Neural cell (in vitro differentiated cells): ENCODE measurements around the gene VSNL1. TPM values are rescaled to one million over a fixed set of nuclear protein-coding genes. Genes with fewer than 3 reads are reported as not detected.

Experiments
- H2AFZ ChIP-seq: fragments of 200-600, 300-800 bp; sonication (generic), shearing (Covaris generic); 2 replicates; pipeline ENCODE4 v1.6.0; 2014; ENCODE audit warnings: low read depth, mild to moderate bottlenecking, antibody characterized with exemption, low read length, moderate library complexity
- H3F3A ChIP-seq: fragments of 200-600 bp; shearing (Covaris generic); 2 replicates; pipeline ENCODE4 v1.6.1; 2016; ENCODE audit warnings: mild to moderate bottlenecking, moderate library complexity, mixed read lengths, antibody characterized with exemption, low read length; ENCODE audit not compliant: insufficient read depth, poor library complexity, severe bottlenecking
- H3K27ac ChIP-seq: fragments of 200-600, 300-800 bp; sonication (generic), shearing (Covaris generic); 2 replicates; pipeline ENCODE4 v1.5.1; 2014; ENCODE audit warnings: mild to moderate bottlenecking, low read length, moderate library complexity
- H3K27me3 ChIP-seq: fragments of 300-800, 200-600 bp; sonication (generic), shearing (Covaris generic); 2 replicates; pipeline ENCODE4 v1.6.0; 2014; ENCODE audit warnings: mild to moderate bottlenecking, low read depth, low read length, moderate library complexity; ENCODE audit not compliant: insufficient read depth
- H3K36me3 ChIP-seq: fragments of 300-800, 200-600 bp; sonication (generic), shearing (Covaris generic); 2 replicates; pipeline ENCODE4 v1.5.1; 2014; ENCODE audit warnings: mild to moderate bottlenecking, antibody characterized with exemption, low read length, moderate library complexity; ENCODE audit not compliant: insufficient read depth
- H3K4me2 ChIP-seq: fragments of 300-800, 200-600 bp; sonication (generic), shearing (Covaris generic); 2 replicates; pipeline ENCODE4 v1.6.0; 2014; ENCODE audit warnings: mild to moderate bottlenecking, low read length
- H3K4me3 ChIP-seq: fragments of 300-800, 200-600 bp; sonication (generic), shearing (Covaris generic); 2 replicates; pipeline ENCODE4 v1.5.1; 2014; ENCODE audit warnings: mild to moderate bottlenecking, low read length, moderate library complexity
- H3K79me2 ChIP-seq: fragments of 200-600 bp; shearing (Covaris generic); replicated peaks from 2 replicates; pipeline ENCODE4 v1.6.0; 2014; ENCODE audit warnings: mild to moderate bottlenecking, low read length, moderate library complexity; ENCODE audit not compliant: insufficient read depth
- H3K9ac ChIP-seq: fragments of 300-800, 200-600 bp; sonication (generic), shearing (Covaris generic); 2 replicates; pipeline ENCODE4 v1.6.1; 2016; ENCODE audit warnings: mild to moderate bottlenecking, low read length, mixed read lengths
- H3K9me2 ChIP-seq: fragments of 200-600 bp; shearing (Covaris generic); 2 replicates; pipeline ENCODE4 v1.6.1; 2016; ENCODE audit warnings: mild to moderate bottlenecking, low read length, mixed read lengths; ENCODE audit not compliant: insufficient read depth
- H3K9me3 ChIP-seq: fragments of 200-600, 300-800 bp; sonication (generic), shearing (Covaris generic); 2 replicates; pipeline ENCODE4 v1.6.1; 2016; ENCODE audit warnings: mild to moderate bottlenecking, mixed run types, low read length, moderate library complexity, mixed read lengths
- H4K20me1 ChIP-seq: fragments of 200-600 bp; shearing (Covaris generic); 2 replicates; pipeline ENCODE4 v1.6.1; 2016; ENCODE audit warnings: mild to moderate bottlenecking, mixed run types; ENCODE audit not compliant: insufficient read depth
- EP300 ChIP-seq: fragments of 450-650 bp; conservative IDR thresholded peaks from 2 replicates; pipeline ENCODE4 v1.6.1; 2014; ENCODE audit warnings: antibody characterized with exemption, mild to moderate bottlenecking, moderate library complexity; ENCODE audit not compliant: poor library complexity, severe bottlenecking
- EZH2 ChIP-seq: fragments of 200-600, 300-800 bp; shearing (Covaris generic), sonication (generic); IDR thresholded peaks from 2 replicates; pipeline ENCODE4 v1.6.1; 2014; ENCODE audit warnings: antibody characterized with exemption, low read length, borderline replicate concordance, mild to moderate bottlenecking; ENCODE audit not compliant: insufficient read depth, poor library complexity, severe bottlenecking
- MXI1 ChIP-seq: fragments of 450-650 bp; conservative IDR thresholded peaks from 2 replicates; pipeline ENCODE4 v1.6.1; 2014; ENCODE audit warnings: antibody characterized with exemption, mild to moderate bottlenecking; ENCODE audit not compliant: poor library complexity, severe bottlenecking
- POLR2AphosphoS5 ChIP-seq: IDR thresholded peaks from 2 replicates; pipeline ENCODE4 v1.6.1; 2012
- RAD21 ChIP-seq: fragments of 450-650 bp; conservative IDR thresholded peaks from 2 replicates; pipeline ENCODE4 v1.6.1; 2014; ENCODE audit warnings: antibody characterized with exemption, mild to moderate bottlenecking, moderate library complexity
- SMC3 ChIP-seq: fragments of 450-650 bp; conservative IDR thresholded peaks from 2 replicates; pipeline ENCODE4 v1.6.1; 2014; ENCODE audit warnings: antibody characterized with exemption, mild to moderate bottlenecking, moderate library complexity; ENCODE audit not compliant: poor library complexity
- TAF1 ChIP-seq: IDR thresholded peaks from 2 replicates; pipeline ENCODE4 v1.6.1; 2012; ENCODE audit warnings: low read depth
- polyA plus RNA-seq: library from polyadenylated mRNA; depleted of rRNA; stranded (reverse); fragments of >200 nt; gene quantifications from 2 replicates; pipeline ENCODE4 v1.2.3, GENCODE V29; 2014
- TF ChIP-seq, protein P1 (sequence below): IDR thresholded peaks from 2 replicates; pipeline ENCODE4 v1.6.1; 2012; ENCODE audit warnings: borderline replicate concordance
- TF ChIP-seq, protein P2 (sequence below): fragments of 450-650 bp; IDR thresholded peaks from 2 replicates; pipeline ENCODE4 v1.5.1; 2014; ENCODE audit warnings: antibody characterized with exemption, mild to moderate bottlenecking, moderate library complexity; ENCODE audit not compliant: poor library complexity, severe bottlenecking

Gene VSNL1
- polyA plus RNA-seq, 1 donor from 2014 or later: 69.7 TPM

DNA sequence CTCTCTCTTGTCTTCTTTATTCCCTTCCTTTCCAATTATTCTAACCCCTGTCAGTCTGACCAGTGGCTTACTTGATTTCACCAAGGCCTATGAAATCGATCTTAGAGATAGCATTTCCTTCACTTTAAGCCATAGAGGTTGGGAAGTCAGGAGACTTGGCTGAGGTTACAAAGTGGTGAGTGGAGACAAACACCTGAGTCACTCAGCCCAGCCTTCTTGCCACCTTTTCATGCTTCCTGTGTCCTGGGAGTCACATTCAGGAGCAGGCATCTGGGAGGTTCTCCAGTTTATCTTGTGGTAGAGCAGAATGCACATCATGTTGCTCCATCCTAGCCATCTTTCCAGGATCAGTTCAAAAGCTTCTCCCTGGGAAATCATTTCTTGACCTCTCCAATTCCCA lies 59.1 kb downstream of the VSNL1 start:
- no peak for TF ChIP-seq EP300
- TF ChIP-seq, protein P1, sequence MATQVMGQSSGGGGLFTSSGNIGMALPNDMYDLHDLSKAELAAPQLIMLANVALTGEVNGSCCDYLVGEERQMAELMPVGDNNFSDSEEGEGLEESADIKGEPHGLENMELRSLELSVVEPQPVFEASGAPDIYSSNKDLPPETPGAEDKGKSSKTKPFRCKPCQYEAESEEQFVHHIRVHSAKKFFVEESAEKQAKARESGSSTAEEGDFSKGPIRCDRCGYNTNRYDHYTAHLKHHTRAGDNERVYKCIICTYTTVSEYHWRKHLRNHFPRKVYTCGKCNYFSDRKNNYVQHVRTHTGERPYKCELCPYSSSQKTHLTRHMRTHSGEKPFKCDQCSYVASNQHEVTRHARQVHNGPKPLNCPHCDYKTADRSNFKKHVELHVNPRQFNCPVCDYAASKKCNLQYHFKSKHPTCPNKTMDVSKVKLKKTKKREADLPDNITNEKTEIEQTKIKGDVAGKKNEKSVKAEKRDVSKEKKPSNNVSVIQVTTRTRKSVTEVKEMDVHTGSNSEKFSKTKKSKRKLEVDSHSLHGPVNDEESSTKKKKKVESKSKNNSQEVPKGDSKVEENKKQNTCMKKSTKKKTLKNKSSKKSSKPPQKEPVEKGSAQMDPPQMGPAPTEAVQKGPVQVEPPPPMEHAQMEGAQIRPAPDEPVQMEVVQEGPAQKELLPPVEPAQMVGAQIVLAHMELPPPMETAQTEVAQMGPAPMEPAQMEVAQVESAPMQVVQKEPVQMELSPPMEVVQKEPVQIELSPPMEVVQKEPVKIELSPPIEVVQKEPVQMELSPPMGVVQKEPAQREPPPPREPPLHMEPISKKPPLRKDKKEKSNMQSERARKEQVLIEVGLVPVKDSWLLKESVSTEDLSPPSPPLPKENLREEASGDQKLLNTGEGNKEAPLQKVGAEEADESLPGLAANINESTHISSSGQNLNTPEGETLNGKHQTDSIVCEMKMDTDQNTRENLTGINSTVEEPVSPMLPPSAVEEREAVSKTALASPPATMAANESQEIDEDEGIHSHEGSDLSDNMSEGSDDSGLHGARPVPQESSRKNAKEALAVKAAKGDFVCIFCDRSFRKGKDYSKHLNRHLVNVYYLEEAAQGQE: no peak
- TF ChIP-seq SMC3: no peak
- no peak for TF ChIP-seq RAD21
- TF ChIP-seq TAF1: no peak
- TF ChIP-seq POLR2AphosphoS5: no peak
- no peak for TF ChIP-seq EZH2
- Histone ChIP-seq H3K4me3 (no peak overlapping the region), H4K20me1 (no peaks in the 10 kb centered on the region), H3K4me2 (no peak overlapping the region), H3F3A (no peaks in the 10 kb centered on the region), H3K27me3 (no peaks in the 10 kb centered on the region), H3K9me3 (no peaks in the 10 kb centered on the region), H3K79me2 (no peaks in the 10 kb centered on the region), H3K9me2 (no peaks in the 10 kb centered on the region), H2AFZ (no peak overlapping the region), H3K36me3 (no peaks in the 10 kb centered on the region), H3K27ac (no peak overlapping the region), H3K9ac (no peak overlapping the region)

DNA sequence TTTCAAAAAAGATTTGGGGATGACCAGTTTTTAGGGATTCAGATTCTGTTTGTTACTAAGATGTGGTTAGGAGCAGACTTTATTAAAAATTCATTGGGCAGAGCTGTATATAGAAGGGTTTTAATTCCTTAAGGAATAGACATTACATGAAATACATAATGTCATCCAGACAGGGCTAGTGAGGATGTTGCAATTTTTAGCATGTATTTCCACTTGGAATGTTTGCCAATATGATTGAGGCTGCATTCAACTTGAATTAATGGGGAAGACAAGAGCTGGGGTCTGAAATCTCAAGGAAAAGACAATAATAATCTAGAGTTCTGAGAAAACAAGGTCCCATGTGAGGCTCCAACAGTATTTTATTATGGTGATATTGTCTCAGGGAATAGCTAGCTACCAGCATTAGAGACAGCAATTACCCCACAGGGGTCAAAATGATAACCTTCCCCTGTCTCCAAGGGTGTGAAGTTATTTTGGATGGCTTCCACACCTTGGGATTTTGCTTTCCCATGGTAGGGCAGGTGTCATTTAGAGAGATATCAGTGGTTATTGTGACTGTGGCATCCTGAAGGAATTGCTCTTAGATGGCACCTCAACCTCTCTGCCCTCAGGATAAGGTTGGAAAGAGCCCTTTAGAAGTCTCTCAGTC lies 60.2 kb downstream of the VSNL1 start:
- H3K4me3 ChIP-seq: no peak overlapping the region
- no peak for TF ChIP-seq MXI1
- no peak overlapping the region for H2AFZ ChIP-seq
- no peaks in the 10 kb centered on the region for H4K20me1 ChIP-seq
- no peak overlapping the region for H3K9ac ChIP-seq
- no peaks in the 10 kb centered on the region for H3F3A ChIP-seq
- no peaks in the 10 kb centered on the region for H3K36me3 ChIP-seq
- H3K79me2 ChIP-seq: no peaks in the 10 kb centered on the region
- no peak overlapping the region for H3K4me2 ChIP-seq
- H3K27ac ChIP-seq: no peak overlapping the region
- no peaks in the 10 kb centered on the region for H3K9me3 ChIP-seq
- H3K9me2 ChIP-seq: no peaks in the 10 kb centered on the region
- no peaks in the 10 kb centered on the region for H3K27me3 ChIP-seq

DNA sequence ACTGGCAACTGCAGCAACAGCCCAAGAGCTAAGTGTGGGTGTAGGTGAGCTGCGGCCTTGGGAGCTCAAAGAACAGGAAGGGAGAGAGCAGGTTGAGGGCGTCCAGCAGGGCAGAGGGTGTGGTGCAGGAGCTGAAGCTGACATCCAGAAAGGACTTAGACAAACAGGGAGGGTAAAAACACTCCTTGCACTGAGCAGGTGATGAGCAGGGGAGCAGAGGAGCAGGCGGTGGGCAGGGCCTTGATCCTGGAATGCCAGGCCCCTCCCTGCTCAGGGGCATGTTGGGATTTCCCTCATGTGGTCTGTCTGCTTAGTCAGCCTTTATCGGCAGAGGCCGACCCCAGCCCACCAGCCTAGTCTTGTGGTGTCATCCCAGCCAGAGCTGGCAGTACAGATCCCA lies 63.6 kb downstream of the VSNL1 start:
- H4K20me1 ChIP-seq: no peaks in the 10 kb centered on the region
- TF ChIP-seq, protein P1: no peak
- no peak for TF ChIP-seq SMC3
- no peak for TF ChIP-seq EZH2
- TF ChIP-seq MXI1: no peak
- TF ChIP-seq TAF1: no peak
- TF ChIP-seq RAD21: no peak
- no peak for TF ChIP-seq POLR2AphosphoS5
- TF ChIP-seq, protein P2, sequence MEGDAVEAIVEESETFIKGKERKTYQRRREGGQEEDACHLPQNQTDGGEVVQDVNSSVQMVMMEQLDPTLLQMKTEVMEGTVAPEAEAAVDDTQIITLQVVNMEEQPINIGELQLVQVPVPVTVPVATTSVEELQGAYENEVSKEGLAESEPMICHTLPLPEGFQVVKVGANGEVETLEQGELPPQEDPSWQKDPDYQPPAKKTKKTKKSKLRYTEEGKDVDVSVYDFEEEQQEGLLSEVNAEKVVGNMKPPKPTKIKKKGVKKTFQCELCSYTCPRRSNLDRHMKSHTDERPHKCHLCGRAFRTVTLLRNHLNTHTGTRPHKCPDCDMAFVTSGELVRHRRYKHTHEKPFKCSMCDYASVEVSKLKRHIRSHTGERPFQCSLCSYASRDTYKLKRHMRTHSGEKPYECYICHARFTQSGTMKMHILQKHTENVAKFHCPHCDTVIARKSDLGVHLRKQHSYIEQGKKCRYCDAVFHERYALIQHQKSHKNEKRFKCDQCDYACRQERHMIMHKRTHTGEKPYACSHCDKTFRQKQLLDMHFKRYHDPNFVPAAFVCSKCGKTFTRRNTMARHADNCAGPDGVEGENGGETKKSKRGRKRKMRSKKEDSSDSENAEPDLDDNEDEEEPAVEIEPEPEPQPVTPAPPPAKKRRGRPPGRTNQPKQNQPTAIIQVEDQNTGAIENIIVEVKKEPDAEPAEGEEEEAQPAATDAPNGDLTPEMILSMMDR: no peak
- no peak for TF ChIP-seq EP300

More for the DNA sequence above, 63.6 kb downstream of the VSNL1 start:
- Histone ChIP-seq H3K36me3 (no peaks in the 10 kb centered on the region), H3K4me3 (no peak overlapping the region), H3K4me2 (no peak overlapping the region), H3F3A (no peaks in the 10 kb centered on the region), H3K79me2 (no peaks in the 10 kb centered on the region), H3K27ac (no peak overlapping the region), H3K9ac (no peak overlapping the region), H3K27me3 (no peaks in the 10 kb centered on the region), H2AFZ (no peak overlapping the region), H3K9me2 (no peaks in the 10 kb centered on the region), H3K9me3 (no peaks in the 10 kb centered on the region)
